Prostate gland (tissue), 2 donors: Measurements from ENCODE around the gene GPR82.

Experiments used
- CTCF ChIP-seq, 4 experiments: fragments of 200-600 bp in 2 of 4; fragments of 450-650 bp in 2 of 4; sonication (generic) in 2 of 4; IDR thresholded peaks; 1 replicate in 3 of 4; 2 replicates in 1 of 4; pipeline ENCODE4 v1.5.1; 2016 to 2019; ENCODE audit warnings: antibody characterized with exemption in 4 of 4, mild to moderate bottlenecking in 2 of 4, moderate library complexity in 2 of 4
- POLR2A ChIP-seq: fragments of 450-650 bp; IDR thresholded peaks from one replicate; pipeline ENCODE4 v1.6.1; 2016; ENCODE audit warnings: antibody characterized with exemption, mild to moderate bottlenecking
- POLR2AphosphoS5 ChIP-seq: sonication (generic); formaldehyde crosslinking; IDR thresholded peaks from one replicate; pipeline ENCODE4 v1.6.1; 2017; ENCODE audit warnings: antibody characterized with exemption

- TF ChIP-seq CTCF (IDR thresholded peaks at IDR 0.05) (no peak), POLR2A (no peak), POLR2AphosphoS5 (no peak)
Measured at GRCh38 chrX:41722816-41723618, 964 bp upstream of the GPR82 start.
